GM12864 (cell line): ENCODE data around the gene BHLHA15.

ENCODE experiments used
- DNase-seq: peaks from one replicate; pipeline ENCODE4 v3.0.0-alpha.2; 2011; ENCODE audit warnings: low read depth
- H3K4me3 ChIP-seq: 2 replicates; pipeline ENCODE4 v1.5.1; 2011; ENCODE audit warnings: mild to moderate bottlenecking, low read depth, low read length, control low read depth
- TF ChIP-seq, protein P1 (sequence below): IDR thresholded peaks from 2 replicates; pipeline ENCODE4 v1.5.1; 2011; ENCODE audit warnings: low read depth, mild to moderate bottlenecking, moderate library complexity, low read length, control low read depth, inconsistent platforms; ENCODE audit errors: missing control alignments

BHLHA15 gene

DNA sequence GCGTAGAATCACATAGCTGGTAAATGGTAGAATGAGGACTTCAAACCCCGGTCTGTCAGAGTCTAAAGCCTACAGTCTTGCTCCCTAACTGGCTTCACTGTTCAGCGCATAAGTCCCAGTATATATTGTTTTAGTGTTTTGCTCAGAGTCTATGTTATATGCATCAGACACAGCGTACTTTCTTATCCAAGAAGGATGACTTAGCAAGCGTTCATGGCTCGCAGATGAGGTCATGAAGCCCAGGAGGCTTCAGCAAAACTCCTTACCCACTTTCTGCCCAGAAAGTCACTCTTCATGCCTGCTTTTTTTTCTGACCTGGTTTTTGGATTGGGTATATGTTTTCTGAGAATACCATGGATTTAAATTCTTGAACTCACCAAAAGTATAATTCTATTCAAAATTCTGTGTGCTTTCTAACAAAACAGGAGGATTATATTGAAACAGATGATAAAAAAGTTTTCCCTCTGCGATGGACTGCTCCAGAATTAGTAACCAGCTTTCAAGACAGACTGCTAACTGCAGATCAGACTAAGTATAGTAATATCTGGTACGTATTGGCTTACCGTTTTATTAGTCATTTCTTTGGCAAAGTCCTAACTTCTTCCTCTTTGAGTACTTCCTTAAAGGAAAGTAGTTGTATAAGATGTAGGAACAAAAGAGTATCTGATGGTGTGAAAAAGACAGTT is 24.6 kb upstream of the BHLHA15 start:
- TF ChIP-seq, protein P1, sequence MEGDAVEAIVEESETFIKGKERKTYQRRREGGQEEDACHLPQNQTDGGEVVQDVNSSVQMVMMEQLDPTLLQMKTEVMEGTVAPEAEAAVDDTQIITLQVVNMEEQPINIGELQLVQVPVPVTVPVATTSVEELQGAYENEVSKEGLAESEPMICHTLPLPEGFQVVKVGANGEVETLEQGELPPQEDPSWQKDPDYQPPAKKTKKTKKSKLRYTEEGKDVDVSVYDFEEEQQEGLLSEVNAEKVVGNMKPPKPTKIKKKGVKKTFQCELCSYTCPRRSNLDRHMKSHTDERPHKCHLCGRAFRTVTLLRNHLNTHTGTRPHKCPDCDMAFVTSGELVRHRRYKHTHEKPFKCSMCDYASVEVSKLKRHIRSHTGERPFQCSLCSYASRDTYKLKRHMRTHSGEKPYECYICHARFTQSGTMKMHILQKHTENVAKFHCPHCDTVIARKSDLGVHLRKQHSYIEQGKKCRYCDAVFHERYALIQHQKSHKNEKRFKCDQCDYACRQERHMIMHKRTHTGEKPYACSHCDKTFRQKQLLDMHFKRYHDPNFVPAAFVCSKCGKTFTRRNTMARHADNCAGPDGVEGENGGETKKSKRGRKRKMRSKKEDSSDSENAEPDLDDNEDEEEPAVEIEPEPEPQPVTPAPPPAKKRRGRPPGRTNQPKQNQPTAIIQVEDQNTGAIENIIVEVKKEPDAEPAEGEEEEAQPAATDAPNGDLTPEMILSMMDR, result no peak
- H3K4me3 ChIP-seq, result no peak overlapping the region
- DNase-seq, result no peak

DNA sequence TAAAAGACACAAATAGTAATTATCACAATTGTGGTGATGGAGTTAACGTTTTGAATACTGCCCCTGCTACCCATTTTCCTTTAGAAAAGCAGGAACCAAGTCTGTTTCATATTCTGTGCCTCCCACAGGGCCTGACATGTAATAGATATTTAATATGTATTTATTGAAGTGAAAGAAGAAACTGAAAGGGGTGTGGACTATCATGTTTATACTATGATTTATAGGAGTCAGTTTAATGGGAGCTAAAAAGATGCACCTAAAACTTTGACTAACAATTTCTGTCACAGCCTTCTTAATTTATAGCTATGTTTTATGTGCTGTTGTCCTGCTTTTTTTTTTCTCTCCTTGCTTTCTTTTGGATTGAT is 24.1 kb upstream of the BHLHA15 start:
- no peak for DNase-seq
- no peak overlapping the region for H3K4me3 ChIP-seq
- TF ChIP-seq, protein P1, result no peak

DNA sequence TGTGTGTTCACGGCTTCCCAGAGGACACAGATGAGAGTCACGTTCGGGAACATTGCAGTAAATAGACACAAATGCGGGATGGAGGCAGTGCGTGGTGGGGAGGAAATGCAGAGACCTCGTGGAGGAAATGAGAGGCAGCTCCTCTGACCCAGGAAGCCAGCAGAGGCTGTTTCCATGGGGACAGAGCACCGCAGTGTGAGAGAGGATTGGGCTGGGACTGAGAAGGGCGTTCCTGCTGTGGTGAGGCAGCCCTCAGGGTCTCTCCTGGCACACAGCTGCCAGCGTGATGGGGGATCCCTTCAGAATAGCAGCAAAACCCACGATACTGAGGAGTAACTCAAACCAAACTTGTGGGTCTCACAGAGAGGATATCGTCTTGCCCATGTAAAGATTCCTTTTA is 21.7 kb upstream of the BHLHA15 start:
- TF ChIP-seq, protein P1, result no peak
- DNase-seq, result no peak
- no peak overlapping the region for H3K4me3 ChIP-seq

DNA sequence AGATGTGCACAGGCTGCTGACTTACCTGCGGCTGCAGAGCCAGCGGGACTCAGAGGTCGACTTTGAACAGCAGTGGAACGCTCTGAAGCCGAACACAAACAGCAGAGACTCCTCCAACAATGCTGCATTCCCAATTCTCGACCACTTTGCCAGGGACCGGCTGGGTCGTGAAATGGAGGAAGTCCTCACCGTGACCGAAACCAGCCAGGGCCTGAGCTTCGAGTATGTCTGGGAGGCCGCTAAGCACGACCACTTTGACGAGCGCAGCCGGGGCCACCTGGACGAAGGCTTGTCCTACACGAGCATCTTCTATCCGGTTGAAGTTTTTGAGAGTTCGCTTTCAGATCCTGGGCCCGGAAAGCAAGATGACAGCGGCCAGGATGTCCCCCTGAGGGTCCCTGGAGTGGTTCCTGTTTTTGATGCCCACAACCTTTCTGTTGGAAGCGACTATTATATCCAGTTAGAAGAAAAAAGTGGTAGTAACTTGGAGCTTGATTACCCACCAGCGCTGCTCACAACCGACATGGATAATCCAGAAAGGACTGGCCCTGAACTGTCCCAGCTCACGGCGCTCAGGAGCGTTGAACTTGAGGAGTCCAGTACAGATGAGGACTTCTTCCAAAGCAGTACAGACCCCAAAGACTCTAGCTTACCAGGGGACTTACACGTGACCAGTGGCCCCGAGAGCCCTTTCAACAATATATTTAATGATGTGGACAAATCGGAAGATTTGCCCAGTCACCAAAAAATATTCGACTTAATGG is 19.4 kb upstream of the BHLHA15 start:
- no peak overlapping the region for H3K4me3 ChIP-seq
- TF ChIP-seq, protein P1, result no peak
- DNase-seq, result no peak

DNA sequence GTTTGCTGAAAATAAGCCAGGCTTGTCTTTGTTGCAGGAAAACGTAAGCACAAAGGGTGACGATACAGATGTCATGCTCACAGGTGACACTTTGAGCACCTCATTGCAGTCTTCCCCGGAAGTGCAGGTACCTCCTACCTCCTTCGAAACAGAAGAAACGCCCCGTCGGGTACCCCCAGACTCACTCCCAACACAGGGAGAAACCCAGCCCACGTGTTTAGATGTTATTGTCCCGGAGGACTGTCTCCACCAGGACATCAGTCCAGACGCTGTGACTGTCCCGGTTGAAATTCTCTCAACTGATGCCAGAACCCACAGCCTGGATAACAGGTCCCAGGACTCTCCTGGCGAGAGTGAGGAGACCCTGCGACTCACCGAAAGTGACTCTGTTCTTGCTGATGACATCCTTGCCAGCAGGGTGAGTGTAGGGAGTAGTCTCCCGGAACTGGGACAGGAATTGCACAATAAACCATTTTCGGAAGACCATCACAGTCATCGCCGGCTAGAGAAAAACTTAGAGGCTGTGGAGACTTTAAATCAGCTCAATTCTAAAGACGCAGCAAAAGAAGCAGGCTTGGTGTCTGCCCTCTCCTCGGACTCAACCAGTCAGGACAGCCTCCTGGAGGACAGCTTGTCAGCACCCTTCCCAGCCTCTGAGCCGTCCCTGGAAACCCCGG is 18.3 kb upstream of the BHLHA15 start:
- TF ChIP-seq, protein P1, result no peak

DNA sequence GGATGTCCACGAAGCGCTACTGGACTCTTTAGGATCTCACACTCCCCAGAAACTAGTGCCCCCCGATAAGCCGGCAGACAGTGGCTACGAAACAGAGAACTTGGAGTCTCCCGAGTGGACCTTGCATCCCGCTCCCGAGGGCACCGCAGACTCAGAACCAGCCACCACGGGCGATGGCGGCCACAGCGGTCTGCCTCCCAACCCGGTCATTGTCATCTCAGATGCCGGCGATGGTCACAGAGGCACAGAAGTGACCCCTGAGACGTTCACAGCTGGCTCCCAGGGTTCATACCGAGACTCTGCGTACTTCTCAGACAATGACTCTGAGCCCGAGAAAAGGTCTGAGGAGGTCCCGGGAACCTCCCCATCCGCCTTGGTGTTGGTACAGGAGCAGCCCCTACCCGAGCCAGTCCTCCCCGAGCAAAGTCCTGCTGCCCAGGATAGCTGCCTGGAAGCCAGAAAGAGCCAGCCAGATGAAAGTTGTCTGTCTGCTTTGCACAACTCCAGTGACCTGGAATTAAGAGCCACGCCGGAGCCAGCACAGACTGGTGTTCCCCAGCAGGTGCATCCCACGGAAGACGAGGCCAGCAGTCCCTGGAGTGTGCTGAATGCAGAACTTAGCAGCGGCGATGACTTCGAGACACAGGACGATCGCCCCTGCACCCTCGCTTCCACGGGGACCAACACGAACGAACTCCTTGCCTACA is 17.6 kb upstream of the BHLHA15 start:
- TF ChIP-seq, protein P1, result no peak
- no peak overlapping the region for H3K4me3 ChIP-seq
- no peak for DNase-seq

More for the DNA sequence above, 18.3 kb upstream of the BHLHA15 start:
- DNase-seq, result no peak
- no peak overlapping the region for H3K4me3 ChIP-seq
